GM18517 (cell line): ENCODE results near the gene SH3PXD2A.
"Not testable (repeated sequence)": the region's sequence is repeated elsewhere in the genome, so short reads cannot be mapped to it uniquely, and the experiment has no call there.

Source experiments
- ATAC-seq: cut with Tn5 transposase; IDR thresholded peaks from one replicate; pipeline ENCODE4 v1.9.1; 2021; ENCODE audit warnings: mild to moderate bottlenecking, moderate library complexity; ENCODE audit not compliant: unreplicated experiment

SH3PXD2A gene

DNA sequence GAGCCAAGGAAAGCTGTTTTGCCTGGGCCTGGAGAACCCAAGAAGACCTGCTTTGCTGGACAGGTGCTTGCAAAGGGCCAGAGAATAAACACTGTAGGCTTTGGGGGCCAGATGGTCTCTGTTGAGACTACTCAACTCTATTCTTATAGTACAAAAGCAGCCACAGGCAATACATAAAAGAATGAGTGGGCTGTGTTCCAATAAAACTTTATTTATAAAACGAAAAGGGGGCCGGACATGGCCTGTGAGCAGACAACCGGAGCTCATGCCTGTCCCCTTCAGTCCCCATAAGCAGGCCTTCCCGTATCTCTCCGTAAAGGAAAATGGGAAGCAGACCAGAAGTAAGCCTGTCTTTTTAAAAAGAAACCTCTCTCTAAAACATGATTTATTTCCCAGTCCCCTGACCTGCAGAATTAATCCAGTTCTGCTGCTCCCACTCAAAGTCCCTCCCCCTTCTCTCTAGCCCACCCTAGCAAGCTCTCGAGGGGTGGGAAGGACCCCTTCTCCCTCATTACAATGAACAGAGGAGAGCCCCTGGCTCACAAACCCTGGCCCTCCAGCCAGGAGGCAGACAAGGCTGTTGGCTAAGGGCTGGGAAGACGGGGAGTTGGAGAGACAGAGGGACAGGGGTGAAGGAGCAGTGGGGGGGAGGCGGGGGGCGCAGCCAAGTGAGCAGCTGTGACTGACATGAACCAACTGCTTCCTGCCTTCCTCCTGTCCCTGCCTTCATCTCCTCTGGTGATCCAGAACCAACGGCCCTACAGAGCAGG is 184.1 kb downstream of the SH3PXD2A start:
- ATAC-seq: no peak

DNA sequence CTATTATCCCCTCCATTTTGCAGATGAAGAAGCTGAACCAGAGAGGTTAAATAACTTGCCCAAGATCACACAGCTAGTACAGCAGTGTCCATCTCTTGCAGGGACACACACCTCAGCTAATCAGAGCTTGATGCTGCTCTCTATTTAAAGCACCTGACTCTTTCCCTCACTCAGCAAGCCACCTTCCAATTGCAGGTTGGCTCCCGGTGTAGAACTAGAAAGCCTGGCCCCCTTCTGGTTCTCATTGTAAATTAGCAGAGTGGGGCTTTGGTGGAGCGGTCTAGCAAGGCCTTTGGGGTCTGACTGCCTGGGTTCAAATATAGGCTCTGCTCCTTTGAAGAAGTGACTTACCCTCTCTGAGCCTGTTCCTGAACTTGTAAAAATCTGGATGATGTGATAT is 185.4 kb downstream of the SH3PXD2A start:
- no peak for ATAC-seq

DNA sequence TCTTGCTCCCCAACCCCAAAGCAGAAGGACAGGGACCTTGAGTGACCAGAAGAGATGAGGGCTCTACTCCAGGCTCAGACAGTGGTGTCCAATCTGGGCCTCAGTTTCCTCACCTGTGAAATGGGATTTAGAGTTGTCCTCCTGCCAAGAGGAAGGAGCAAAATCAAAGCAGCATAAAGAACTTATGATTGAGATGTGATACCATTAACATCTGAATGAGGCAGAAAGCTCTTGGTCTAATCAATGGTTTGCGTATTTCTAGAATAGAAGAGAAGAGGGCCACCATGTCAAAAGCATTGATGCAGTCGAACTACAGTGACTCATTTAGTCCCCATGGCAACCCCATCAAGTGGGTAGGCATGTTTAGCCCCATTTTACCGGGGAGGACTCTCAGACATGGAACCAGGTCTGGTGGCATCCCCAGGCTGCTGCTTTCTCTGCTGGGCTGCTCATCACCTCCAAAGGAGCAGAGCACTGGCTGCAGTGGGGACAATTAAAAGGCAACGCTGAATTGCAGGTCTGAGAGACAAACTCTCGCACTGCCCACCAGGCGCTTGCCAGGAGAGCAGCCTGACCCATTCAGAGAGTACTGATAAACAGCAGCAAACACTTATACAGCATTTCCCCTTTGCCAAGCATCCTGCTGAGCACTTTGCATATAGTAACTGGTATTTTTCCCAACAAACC is 186.0 kb downstream of the SH3PXD2A start:
- no peak for ATAC-seq

DNA sequence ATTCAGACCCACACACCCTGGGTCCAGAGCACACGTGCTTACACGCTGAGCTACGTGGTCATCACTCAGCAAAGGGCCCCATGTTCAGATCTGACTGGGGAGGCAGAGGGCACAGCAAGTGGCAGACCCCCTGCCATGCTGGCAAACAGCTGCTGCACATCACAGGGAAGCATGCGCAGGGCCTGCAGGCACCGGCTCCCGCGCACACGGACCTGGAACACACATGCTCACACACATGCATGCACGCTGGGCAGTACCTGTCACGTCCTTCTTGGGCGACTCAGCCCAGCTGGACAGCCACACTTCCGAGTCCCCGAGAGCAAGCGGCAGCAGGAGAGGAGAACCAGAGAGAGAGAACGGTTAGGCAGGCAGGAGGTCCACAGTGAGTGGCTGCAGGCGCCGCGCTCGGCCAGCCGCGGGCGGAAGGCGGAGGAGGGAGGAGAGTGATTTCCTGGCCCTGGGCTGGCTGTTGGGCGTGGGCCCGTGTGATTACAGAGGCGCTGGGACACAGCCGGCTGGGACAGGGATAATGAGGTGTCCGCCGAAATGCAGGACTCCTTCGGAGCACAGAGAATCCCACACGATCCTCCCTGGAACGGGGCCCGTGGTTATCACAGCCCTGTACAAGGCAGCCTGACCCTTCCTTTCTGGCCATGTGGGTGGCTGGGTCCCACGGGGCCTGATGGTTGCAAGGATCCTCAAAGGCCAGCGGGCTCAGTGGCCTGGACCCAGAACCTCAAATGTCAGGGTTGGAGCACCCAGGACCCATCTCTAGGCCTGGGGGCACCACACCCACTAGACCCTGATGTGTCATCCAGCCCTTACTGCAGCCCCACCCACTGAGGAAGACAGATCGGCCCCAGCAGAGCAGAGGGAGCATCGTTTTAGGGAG is 186.8 kb downstream of the SH3PXD2A start:
- ATAC-seq: no peak

DNA sequence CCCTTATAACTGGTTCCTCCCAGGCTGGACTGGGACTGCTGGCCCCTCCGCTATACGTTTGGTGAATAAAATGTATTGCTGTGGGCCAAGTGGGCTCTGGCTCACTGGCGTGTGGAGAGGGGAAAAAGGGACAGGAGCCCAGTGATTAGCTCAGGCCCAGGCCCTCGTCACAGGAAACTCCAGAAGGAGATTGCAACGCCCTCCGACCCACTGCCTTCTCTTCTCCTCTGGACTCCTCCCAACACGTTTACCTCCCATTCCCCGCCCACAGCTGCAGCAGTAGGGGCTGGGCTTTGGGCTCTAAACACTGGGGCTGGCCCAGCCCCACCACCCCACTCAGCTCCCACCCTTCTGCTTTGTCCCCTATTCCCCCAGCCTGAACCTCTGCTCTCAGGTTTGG is 188.0 kb downstream of the SH3PXD2A start:
- no peak for ATAC-seq

DNA sequence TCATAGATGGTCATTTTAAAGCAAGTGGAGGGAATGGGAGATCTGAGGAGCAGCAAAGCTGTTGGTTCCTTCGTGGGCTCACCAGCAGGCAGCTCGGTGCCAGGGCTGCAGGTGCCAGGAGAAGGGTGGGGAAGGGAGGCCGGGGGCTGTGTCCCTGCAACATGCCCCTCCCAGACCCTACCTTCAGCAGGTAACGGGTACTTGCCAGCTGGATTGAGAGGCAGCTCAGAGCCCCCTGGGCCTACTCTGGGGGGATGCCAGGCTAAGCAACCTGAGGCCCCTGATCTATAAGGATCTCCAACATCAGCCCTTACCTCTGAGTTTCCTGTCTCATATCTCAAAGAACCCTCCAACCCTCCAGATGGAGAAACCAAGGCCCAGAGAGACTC is 188.6 kb downstream of the SH3PXD2A start:
- ATAC-seq: no peak

DNA sequence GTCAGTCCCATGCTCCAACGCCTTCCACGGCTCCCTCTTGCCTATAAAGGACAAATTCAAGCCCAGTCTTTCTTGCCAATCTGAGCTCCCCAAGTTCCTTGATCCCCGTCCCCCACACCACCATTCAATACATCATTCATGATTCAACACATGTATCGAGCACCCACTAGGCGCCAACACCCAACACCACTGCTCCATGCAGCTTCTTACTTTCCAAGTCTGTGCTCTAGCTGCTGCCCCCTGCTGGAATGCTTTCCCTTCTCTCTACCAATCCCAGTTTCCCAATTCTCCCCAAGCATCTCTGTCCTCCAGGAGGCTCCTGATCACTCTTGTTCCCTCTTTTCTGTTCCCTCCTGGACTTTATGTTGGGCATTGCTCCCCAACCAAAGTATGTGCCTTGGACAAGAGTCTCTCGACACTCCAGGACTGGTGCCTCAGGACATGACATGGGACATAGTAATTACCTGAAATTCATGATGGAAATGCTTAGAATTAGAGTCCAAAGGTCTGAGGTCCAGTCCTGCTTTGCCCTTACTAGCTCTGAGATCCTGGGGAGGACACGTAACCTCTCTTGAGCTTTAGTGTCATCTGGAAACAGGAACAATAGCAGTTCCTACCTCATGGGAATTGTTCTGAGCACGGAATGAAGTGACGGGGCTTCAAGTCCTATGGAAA is 189.2 kb downstream of the SH3PXD2A start:
- ATAC-seq: no peak

DNA sequence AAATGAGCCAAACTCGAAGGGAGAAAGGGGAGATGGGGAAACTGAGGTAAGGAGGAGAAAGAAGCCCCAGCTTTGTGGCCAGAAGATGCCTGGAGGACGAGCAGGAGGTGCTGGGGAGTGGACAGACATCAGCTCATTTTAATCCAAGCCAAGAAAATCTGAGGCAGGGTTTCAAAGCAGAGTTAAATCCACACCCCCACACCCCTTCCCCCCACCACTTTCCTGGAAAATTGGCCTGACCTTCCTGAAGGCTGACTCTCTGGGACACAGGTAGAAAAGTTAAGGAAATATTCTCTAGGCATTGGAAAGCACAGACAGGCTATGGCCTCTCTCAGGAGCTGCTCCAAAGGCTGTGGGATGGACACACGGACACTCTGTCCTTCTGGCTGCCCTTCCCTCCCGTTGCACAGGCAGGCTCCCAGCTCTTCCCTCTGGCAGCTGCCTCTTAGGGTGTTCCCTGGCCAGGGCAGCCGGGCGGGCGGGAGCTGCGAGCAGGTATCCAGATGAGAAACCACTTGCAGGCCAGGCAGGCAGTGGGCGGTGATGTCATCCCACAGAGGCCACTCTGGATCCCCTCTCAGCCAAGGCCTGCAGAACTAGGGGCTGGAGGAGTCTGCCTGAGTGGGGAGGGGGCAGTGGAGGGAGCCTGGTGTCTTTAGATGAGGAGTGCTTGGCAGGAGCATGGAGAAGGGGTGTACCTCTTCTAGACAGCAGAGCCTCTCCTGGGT is 190.1 kb downstream of the SH3PXD2A start:
- no peak for ATAC-seq

DNA sequence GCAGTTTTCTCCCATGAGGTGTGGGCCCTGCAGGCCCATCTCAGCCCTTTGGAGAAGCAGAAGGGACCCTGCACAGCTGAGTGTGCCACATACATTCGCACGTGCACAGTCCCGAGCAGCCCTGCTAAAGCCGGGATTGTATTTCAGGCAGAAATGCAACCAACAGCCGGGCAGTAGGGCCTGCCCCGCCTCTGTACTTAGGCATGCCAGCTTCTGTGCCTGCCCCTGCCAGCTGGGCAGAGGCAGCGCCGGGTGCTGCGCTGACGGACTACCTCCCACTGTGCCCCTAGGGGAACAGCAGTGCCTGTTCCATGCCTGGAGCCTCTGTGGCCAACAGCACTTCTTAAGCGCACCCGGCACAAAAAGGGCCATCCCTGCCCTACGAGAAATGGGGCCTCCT is 191.6 kb downstream of the SH3PXD2A start:
- ATAC-seq: no peak

DNA sequence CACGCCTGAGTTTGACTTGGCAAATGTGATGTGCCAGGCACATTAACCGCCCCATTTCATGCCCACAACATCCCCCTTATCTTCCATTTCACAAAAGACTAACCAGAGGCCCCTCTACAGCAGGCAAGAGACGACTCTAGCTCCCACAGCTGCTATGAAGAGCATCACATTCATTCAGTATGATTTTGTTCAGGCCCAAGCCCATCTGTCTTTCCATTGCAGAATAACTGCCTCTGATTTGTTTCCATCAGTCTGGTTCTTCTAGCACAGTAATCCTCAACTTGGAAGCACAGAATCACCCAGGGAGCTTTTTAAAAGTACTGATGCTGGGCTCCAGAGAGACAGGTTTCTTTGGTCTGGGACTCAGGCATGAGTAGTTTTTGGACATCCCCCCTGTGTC is 192.1 kb downstream of the SH3PXD2A start:
- no peak for ATAC-seq

DNA sequence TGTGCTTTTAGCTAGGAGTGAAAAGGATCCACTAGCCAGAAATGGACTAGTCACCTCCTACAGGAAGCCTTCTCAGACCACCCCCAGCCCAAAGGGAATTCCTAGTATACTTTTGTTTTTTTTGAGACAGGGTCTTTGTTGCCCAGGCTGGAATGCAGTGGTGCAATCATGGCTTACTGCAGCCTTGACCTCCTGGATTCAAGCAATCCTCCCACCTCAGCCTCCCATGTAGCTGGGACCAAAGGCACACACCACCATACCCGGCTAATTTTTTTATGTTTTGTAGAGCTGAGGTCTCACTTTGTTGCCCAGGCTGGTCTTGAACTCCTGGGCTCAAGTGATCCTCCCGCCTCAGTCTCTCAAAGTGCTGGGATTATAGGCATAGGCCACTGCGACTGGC is 192.7 kb downstream of the SH3PXD2A start:
- ATAC-seq: not testable (repeated sequence)

DNA sequence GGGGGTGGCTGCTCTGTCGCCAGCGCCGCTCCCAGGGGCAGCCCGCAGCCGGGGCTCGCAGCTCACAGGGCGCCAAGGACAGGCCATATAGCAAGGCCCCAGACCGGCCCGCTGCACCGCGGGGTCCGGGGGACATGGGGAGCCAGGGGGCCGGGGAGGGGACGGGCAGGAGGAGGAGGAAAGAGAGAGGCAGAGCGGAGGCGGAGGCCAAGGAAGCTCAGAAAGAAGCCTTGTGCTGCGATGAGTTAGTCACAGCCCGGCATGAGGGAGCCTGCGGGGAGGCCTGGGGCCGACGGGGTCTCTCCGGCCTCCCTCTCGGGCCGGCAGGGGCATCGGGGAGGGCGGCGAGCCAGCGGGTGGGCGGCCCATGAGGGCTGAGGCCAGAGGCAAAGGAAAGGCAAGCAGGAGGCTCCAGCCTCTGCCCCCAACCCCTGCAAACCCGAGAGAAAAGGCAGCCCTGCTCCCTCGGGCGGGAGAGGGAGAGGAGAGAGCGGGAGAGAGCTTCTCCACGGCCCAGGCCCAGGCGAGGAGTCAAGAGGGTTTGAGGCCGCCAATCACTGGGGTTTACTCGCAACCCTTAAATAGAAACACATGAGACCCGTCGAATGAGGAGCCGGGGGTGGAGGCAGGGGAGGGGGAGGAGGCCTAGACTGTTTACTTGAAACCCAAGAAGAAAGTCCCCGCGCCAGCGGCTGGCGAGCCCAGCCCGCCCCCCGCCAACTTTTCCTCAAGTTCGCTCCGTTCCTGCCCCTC is 194.0 kb downstream of the SH3PXD2A start:
- no peak for ATAC-seq

DNA sequence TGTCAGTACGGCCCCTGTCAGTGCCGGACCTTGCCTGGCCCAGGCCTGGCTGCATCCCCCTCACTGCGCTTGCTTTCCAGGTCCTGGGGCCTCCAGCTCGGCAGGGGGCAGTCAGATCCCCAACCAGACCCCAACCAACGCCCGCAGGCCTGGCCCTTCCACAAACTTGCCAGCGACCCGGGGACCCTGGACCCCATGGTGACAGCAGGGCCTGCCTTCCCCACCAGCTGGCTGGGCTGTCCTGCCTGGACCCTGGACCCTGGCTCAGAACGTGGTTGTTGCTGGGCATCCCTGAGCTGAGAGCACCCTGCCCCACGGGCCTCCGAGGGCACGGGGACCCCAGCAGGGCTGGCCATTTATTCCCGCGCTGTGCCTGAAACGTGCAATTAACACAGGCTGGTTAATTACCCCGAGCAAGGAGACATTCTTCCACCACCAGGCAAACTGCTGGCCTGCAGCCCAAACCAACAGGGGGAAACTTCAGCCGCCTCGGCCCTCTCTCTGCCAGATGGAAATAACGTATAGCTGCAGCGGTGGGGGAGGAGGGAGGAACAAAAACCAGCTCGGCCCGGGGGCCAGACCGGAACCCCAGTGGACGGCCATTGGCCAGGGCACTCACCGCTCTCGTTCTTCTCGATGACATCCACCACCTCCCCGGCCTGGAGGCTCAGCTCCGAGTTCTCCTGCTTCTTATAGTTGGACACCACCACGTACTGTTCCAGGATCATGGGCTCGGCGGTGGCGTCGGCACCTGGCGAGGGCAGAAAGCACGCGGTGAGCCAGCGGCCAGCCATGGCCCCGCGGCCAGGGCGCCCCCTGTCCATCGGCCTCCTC is 194.8 kb downstream of the SH3PXD2A start:
- ATAC-seq: no peak

DNA sequence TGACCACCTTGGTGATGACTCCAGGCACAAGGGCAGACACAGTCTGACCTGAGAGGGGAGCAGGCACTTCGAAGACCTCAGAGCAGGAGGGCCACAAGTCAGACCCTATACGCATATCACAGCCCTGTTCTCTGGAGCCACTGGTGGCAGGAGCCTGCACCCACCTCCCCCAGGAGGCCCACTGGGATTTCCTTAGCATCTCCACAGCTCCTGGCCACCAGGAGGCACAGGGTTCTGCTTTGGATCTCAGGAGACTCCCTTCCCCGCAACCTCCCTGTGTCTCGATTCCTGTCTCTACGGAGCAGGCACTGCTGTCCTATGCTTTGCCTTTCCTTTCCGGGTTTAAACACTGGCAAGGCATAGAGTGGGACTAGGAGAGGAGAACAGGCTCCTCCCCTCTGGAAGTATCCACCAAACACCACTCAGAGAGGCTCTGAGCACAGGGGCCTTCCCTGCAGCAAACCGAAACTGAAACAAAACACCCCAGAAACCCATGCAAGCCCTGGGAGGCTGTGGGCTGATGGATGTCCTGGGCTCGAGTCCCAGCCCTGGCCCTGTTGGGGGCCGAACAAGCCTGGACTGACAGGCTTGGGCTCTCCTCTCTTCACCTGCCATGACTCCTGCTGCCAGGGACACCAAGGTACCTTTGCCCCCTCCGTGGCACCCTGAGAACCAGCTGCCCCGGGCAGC is 195.6 kb downstream of the SH3PXD2A start:
- peak; percentile 83 for ATAC-seq

DNA sequence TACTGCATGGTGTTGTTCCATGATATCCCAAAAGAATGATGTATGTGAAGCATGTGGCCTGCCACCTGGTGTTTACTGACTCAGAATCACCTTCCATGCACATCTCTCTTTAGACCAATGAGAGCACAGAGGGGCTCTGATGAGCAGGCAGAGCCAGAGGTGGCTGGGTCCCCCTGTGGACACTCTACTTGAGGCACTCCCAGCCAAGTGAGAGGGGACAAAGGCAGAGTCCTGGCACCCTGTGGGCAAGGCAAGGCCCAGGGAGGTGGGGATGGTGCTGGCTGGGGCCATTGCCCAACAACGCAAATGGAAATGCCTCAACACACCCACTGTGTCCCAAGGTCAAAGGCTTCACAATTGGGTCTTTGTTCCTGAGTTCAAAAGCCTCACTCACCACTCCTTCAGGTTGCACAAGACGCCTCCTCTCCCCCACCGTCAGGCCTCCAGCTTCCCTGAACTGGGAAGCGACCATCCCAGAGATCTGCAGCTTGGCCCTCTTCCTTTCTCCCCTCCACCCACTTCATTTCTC is 197.3 kb downstream of the SH3PXD2A start:
- ATAC-seq: no peak

DNA sequence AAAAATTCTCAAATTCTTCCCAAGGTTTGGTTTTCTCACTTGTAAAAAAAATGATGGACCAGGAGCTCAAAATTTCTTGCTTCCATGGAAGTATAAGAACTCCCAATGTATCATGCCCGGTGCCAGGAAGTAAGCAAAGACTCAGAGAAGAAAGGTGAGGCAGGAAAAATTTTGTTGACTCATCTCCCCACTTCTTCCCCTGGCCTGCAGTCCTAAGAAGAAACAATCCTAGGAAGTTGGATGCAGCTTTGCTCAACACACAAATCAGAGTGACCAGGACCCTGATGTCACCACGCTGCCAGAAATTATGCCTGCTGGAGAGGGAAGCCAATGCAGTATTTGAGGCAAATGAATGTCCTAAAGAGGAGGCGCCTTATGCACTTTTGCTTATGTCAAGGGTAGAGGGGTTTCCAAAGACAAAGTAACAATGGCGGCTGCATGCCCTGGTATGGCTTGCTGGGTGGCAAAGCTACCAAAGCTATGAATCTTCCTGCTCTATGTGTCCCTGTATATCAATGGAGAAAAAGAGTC is 198.2 kb downstream of the SH3PXD2A start:
- ATAC-seq: no peak

DNA sequence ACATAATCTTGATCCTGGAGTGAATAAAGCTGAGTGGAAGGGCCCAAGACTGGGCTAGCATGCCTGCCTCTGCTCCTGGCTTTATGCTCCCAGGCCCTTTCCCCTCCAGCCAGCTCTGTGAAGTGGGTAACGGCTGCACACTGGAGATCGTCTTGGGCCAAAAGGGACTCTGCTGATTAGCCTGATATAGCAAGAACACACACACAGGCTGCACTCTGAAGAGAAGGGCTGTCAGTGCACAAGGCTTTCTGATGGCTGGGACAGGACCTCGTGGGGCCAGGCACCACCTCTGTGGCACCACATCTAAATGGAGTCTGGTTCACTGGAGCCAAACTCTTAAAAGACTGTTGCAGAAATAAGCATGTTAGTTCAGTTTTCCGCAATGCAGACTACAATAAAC is 200.5 kb downstream of the SH3PXD2A start:
- no peak for ATAC-seq

DNA sequence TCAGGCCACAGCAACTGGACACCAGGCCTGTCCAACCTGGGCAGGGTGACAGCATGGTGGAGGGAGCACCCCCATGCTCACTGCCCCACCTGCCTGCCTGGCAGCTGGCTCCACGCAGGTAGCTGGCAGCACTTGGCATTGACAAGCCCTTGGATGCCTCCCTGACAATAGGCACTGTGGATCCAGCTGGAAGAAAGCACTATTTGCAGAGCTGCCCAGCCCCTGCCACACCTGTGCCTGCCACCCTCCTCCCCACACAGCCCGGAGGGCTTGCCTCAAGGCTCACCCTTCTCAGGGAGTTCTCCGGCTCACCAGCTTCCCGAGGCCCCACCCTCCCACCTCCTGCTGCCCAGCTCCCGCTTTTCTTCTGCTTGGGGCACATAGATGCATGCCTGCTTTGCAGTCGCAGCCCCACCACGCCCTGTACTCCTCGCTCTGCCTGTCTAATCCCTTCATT is 201.8 kb downstream of the SH3PXD2A start:
- no peak for ATAC-seq
